DND-41 (cell line): Measurements from ENCODE around the gene PEX12.

Experiments used
- EZH2 ChIP-seq: IDR thresholded peaks from 3 replicates; pipeline ENCODE4 v1.6.1; 2012; ENCODE audit warnings: borderline replicate concordance, low read depth, mild to moderate bottlenecking, moderate library complexity, low read length, inconsistent platforms; ENCODE audit not compliant: severe bottlenecking
- TF ChIP-seq, protein P1 (sequence below): IDR thresholded peaks from 2 replicates; pipeline ENCODE4 v1.5.1; 2012; ENCODE audit warnings: borderline replicate concordance, low read length, moderate library complexity, mild to moderate bottlenecking; ENCODE audit not compliant: poor library complexity, severe bottlenecking; ENCODE audit errors: extremely low read depth

DNA sequence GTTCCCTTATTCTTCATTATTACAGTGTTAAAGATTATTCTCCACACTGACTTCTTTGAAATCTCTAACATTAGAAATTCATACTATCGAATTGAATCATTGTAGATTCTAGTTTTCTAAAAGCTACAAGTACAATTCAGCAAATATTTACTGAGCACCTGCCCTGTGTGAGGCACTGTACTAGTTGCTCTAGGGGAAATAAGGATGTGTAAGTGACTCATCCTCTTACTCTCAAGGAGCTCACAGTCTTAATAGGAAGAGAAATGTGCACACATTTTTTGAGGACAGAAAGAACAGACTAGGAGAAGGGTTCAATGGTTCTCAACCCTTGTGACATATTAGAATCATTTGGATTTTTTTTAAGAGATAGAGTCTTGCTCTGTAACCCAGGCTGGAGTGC is 33.2 kb downstream of the PEX12 start:
- TF ChIP-seq, protein P1, sequence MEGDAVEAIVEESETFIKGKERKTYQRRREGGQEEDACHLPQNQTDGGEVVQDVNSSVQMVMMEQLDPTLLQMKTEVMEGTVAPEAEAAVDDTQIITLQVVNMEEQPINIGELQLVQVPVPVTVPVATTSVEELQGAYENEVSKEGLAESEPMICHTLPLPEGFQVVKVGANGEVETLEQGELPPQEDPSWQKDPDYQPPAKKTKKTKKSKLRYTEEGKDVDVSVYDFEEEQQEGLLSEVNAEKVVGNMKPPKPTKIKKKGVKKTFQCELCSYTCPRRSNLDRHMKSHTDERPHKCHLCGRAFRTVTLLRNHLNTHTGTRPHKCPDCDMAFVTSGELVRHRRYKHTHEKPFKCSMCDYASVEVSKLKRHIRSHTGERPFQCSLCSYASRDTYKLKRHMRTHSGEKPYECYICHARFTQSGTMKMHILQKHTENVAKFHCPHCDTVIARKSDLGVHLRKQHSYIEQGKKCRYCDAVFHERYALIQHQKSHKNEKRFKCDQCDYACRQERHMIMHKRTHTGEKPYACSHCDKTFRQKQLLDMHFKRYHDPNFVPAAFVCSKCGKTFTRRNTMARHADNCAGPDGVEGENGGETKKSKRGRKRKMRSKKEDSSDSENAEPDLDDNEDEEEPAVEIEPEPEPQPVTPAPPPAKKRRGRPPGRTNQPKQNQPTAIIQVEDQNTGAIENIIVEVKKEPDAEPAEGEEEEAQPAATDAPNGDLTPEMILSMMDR: no peak
- TF ChIP-seq EZH2: no peak
